ENCODE data around the gene CACNA1B.
"Not testable (repeated sequence)": the region's sequence is repeated elsewhere in the genome, so short reads cannot be mapped to it uniquely, and the experiment has no call there.

CACNA1B gene

DNA sequence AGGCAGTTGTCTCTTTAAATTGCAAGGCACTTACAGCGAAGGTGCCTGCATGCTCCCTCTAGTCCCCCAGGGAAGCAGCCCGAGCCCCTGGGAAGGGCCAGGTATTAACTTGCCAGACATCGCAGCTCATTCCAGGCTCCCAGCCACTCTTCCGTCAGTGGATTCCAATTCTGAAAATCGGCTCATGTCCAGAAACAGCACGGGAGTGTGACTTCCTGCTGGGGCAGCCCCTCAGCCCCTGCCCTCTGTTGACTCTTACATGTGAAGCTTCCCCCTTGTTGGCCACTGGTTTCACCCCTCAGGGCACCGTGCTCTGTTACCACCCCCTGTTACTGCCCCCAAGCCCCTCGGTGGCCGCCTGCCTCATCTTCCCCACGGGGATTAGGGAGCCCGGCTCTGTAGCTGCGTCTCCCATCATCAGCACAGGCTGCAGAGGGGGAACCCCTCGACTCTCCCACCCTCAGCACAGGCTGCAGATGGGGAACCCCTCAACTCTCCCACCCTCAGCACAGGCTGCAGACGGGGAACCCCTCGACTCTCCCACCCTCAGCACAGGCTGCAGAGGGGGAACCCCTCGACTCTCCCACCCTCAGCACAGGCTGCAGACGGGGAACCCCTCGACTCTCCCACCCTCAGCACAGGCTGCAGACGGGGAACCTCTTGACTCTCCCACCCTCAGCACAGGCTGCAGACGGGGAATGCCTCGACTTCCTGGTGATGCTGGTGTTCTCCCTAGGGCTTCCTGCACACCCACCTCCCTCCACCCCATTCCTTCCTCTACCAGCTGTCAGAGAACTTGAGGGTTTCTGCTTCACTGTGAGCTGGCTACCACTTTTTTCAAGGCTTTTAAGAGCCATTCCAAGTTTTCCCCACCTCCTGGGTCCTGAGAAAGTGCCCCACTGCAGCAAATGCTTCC, 11.1 kb upstream of the CACNA1B start:
- DNase-seq (ENCODE audit: low spot score): no peak

DNA sequence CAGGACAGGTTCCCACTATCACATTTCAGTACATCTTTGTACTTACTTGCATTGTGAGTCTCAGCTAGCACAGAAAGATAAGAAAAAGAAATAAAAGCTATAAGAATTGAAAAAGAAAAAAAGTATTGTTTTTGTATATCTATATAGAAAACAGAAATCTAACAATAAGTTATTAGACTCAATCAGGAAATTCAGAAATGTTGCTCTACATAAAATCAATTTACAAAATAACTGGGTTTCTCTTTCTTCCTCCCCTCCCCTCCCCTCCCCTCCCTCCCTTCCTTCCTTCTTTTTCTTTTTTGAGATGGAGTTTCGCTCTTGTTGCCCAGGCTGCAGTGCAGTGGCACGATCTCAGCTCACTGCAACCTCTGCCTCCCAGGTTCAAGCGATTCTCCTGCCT, 7.2 kb upstream of the CACNA1B start:
- no peak for DNase-seq (ENCODE audit: low spot score)

DNA sequence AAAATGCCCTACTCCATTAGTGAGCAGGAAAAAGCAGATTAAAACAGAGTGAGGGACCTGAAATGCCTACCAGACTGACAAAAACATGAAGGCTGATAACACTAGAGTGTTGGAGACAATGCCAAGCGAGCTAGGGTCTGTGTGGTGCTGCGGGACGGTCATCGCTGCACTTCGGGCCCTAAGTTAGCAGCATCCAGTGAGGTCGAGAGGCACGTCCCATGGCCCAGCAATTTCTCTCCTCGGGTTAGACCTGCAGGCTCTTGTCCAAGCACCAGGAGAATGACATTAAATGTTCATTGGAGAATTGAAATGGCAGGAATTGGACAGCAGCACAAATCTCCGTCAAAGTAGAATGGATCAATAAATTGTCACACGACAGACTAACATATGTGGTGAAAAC, 5.3 kb upstream of the CACNA1B start:
- DNase-seq (ENCODE audit: low spot score): no peak

DNA sequence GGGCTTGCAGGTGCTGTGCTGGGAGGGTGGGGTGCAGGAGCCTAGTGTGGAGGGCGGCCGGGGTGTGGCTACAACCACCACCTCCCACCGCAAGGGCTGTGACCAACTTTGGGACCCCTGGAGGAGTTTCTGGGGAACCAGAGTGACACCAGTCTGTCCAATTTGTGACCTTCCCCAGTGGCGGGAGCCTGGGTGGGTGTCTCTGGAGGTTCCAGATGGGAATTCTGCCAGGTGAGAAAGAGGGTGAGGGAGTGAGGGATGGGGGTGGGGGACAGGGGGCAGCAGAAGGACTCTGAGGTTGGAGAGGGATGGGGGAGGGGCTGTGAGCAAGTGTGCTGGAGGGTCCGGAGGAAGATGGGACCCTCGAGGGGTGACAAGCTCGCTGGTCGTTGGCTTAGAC, 4.2 kb upstream of the CACNA1B start:
- no peak for DNase-seq (ENCODE audit: low spot score)

DNA sequence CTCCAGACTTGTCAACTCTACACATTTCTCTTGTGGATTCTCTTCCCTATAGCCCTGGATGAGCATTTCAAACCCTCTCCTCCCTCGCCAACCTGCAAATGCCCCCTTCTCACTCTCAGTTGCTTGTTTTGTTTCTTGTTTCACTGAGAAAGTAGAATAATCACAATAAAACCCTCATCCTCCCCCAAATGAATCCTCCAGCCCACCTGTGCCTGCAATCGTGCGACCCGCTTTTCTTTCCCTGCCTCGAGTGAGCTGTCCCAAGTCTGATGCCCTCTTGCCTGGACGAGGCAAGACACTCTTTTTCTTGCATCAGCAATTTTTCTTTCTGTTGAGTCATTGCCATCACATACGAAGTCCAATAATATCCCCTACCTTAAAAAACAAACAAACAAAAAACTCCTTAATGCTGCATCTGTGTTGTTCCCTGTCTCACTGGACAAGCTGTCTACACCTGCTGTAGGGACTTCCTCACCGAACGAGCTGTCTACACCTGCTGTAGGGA, 3.7 kb upstream of the CACNA1B start:
- no peak for DNase-seq (ENCODE audit: low spot score)

DNA sequence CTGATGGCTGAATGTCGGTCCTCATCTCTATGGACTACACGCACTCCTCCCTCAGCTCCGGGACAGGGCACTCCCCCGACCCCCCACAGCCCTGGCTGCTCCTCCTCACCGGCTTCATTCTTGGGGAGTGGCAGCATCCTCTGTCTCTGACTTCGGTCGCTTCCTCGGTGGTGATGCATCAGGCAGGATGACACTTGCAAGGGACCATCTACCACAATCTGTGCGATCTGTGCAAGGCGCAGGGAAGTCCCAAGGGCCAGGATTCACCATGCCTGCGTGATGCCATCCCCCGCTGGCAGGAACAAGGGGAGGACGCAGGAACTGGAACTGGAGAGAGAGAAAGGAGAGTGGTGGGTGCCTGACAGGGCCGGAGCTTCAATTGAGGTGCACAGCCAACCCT, 2.2 kb upstream of the CACNA1B start:
- DNase-seq (ENCODE audit: low spot score): no peak

DNA sequence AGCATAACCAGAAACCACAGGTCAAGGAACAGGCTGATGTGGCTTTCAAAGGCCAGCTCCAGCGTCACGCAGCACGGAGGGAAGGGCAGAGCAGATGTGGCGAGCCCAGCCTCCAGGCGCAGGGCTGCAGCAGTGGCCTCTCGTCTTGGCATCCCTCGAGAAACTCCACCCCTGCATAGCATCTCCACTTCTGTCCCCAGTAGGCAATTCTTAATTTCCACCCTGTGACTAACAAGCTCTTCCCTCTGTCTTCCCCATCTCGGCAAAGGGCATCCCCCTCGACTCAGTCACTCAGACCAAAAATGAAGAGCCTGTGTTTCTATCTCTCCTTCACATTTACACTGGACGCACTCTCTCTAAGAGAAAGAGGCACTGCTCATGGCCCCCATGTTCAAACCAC, 1.7 kb upstream of the CACNA1B start:
- DNase-seq (ENCODE audit: low spot score): no peak

DNA sequence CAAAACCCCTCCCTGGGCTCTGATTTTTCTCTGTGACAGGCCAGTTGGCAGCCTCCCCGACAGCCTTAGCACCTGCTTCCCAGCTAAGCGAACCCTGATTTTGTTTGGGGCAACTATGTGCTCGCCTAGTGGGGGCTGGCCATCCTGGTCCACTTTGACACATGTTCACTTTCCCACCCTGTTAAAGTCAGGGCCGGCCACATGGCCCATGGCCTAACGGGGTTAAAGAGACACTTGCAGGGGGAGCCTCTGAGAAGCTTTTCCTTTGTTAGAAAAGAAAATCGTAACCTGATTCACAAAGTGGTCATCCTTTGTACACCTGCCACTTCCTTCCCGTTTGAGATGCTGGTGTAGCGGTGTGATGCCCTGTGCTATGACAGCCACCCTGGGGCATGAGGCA, 1.3 kb upstream of the CACNA1B start:
- no peak for DNase-seq (ENCODE audit: low spot score)

DNA sequence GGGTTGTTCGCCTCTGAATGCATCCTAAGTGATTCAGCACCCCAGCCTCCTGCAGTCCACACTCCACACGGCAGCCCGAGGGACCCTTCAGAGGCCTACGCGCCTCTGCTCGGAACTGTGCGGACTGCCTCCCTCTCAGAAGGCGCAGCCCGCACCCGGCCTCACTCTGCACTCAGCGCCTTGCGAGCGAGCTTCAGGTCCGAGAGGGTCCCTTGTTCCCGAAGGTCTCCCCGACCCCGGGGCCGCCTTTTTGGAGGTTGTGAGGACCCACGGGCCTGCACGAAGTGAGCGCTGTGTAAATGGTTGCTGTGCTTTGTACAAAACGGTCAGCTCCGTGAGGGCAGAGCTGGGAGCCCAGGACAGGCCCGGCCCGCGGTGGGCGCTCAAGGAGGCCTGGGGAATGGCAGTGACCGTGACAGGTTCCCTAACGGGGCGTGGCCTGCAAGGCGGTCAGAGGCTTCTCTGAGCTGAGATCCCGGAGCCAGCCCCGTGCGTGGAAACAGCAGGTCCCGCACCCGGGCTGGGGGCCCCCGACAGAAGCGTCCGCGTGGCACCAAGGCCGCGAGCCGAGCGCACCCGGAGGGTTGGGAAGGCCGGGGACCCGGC, 698 bp upstream of the CACNA1B start:
- no peak for DNase-seq (ENCODE audit: low spot score)

DNA sequence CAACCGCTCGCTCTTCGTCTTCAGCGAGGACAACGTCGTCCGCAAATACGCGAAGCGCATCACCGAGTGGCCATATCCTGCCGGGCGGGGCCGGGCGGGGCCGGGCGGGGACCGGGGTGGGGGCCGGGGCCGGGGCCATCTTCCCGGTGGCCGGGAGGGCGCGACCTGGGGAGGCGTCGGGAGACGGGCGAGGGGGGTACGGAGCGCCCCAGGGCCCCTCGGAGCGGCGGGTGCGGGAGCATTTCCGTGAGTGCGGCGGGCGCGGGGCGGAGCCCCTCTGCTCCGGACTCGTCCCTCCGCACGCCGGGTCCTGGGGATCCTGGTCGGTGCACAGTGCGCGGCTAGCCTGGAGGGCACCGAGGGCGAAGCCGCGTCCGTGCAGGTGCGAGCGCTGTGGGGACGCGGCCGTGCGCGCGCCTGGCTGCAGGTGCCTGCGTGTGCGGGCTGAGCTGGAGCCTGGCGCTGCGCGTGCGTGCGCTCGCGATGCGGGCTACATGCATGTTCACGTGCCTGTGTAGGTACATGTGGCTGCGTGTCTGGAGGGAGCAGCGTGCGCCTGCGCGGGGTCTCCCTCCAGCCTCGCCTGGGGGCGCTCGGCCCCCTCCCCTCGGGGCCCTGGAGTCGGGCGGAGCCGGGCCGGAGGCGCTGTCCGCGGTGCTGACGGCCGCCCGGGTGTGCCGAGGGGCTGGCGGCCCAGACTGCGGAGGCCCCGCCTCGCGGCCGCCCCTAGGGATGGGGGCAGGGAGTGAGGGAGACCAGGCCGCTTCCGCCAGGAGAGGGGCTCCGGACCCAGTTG, 762 bp downstream of the CACNA1B start:
- DNase-seq (ENCODE audit: low spot score): no peak

DNA sequence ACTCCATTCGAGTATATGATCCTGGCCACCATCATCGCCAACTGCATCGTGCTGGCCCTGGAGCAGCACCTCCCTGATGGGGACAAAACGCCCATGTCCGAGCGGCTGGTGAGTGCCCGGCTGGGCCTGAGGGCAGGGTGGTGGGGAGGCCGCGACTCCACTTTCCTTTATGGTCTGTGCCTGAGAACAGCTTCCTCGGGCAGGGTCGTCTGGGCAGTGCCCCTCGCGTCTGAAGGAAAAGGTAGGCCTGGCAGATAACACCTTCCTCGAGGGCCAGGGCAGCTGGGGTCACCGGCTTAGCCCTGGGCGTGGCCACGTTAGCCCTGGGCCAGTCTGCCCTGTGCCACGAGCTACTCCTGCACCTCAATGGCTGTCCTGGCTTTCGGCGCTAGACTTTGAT, 1.5 kb downstream of the CACNA1B start:
- DNase-seq (ENCODE audit: low spot score): no peak

DNA sequence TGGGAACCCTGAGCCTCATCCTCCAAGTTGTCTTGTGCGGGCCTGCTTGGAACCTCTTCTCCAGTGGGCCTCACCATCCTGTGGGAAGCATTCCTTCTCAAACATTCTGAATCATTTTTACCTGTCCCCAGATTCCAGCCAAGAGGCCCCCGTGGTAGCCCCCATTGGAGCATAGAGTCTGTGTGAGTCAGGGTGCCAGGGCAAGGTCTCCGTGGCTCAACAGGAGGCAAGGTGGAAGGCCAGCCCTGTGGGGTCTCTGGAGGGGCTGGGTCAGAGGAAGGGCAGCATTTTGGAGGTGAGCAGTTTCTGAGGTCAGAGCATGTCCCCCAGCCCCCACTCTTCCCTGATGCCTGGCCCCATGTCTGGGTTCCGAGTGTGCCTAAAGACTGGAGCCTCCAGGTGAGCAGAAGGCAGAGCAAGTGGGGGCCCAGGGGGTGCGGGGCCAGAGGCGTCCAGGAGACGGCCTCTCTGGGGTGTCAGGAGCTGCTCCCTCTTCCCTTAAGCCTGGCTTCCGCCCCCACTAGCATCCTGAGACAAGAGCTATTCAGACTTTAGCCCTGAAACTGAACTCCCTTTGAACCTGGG, 2.1 kb downstream of the CACNA1B start:
- no peak for DNase-seq (ENCODE audit: low spot score)

DNA sequence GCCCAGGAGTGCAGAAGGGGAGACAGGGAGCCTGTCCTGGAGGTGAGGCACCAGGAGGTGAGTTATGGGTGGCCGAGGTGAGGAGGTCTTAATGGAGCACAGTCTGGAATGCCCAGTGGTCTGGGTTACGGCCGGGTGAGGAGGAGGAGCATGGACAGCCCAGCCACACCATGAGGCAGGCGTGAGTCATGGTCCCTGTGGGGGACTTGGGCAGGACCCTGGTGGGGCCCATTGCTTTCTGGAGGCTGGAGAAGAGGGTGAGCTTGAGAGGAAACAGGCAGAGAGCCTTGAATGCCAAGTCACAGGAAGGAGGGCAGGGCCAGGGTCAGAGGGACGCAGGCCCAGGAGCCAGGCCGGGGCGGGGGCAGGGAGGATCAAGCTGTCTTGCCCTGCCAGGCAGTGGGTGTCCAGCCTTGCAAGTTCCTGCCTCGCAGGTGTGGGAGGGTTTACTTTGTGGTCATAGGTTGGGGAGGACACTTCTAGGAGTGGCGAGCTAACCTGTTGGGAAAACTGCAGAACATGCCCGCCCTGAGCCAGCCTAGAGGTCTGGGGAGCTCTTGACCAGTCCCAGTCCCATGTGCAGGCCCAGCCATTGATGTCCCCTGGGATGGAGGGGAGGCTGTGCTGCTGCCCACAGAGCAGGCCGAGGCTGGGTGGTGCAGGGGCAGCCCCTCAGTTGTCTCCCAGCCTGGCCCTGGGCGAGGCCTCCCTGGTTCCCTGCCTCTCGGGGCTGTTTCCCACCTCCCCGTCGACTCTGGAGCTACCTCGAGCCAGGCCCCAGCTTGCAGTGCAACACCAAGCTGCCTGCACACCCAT, 2.8 kb downstream of the CACNA1B start:
- DNase-seq (ENCODE audit: low spot score): no peak

DNA sequence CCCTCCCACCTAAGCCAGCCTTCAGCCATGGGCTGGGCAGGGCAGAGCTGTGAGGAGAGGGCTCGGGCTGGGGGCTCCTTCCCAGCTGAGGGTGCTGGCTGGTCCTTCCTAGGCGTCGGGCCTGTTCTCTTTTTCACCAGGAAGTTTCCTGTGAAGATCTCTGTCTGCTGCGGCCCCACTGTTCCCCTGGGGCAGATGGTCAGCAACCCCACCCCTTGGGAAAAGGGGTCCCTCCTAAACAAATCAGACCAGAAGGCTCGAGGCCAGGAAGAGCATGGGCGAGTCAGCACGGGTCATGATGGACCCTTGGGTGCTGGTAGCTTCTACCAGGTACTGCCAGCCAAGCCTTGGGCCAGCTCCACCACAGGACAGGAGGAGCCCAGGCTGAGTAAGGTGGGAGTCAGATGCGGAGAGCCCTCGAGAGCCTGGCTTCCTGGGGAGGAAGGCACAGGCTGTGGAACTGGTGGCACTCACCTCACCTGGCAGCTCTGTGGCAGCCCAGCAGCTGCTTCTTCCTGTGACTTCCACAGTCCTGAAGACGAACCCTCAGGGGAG, 3.5 kb downstream of the CACNA1B start:
- no peak for DNase-seq (ENCODE audit: low spot score)

DNA sequence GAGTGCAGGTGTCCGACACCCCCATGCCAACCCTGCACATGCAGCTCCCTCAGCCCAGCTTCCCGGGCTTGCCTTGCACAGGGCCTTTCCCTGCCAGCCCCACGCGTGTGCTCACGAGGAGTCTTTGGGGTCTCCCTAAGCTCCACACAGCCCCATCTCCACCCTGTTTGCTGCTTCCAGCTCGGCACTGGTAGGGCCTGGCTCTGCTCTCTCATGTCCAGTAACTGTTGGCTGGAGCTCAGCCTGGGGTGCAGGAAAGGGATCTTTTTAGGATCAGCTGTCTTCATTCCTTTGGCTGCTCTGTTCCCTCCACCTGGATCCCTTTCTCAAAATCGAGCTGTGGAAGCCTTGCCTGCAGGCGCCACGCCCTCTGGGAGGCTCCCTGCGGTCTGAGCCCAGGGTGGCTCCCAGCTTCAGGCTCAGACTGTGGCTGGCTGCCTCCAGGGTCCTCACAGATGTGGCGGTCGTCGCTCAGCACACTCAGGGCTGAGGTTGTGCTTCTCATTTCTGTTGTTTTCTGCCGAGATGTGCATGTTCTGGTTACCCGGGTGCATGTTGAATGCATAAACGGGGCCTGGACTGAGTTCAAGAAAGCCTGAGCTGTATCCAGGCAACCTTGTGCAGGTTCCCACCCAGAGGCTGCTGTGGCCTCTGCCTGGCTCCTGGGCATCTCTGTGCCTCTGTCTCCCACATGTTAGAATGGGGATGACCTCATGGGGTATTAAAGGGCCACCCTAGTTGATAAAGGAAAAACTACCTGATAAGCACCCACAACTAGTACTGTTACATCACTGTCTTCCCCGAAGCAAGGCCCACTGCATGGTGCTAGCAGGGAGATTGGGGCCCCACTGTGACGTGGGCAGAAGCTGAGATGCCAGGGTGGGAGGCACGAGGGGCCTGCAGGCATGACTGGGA, 4.3 kb downstream of the CACNA1B start:
- no peak for DNase-seq (ENCODE audit: low spot score)

DNA sequence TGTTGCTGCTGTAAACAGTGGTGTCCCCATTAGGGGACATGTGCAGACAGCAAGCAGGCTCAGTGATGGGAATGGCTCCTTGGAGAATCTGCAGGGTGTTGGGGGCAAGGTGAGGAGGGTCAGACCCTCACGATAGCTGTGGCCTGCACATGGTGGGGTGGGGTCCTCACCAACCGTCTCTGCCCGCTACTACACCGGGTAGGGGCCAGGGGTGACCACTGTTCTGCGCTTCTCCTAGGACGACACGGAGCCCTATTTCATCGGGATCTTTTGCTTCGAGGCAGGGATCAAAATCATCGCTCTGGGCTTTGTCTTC, 4.9 kb downstream of the CACNA1B start:
- DNase-seq (ENCODE audit: low spot score): no peak

DNA sequence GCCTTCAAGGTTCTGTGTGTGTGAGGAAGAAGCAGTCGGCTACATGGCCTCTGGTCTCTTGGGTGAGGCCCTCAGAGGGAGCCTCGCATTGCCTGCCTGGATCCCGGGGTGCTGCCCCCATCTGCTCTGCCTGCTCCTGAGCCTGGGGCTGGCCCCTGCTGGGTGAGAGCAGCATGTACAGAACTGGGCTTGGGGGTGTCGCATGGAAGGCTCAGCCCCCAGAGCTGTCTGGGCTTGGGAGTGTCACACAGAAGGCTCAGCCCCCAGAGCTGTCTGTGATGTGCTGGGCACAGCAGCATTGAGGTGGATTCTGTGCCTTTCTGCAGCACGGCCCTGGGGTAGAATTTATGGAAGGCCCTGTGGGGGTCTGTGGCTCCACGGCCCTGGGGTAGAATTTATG, 6.4 kb downstream of the CACNA1B start:
- DNase-seq (ENCODE audit: low spot score): not testable (repeated sequence)

DNA sequence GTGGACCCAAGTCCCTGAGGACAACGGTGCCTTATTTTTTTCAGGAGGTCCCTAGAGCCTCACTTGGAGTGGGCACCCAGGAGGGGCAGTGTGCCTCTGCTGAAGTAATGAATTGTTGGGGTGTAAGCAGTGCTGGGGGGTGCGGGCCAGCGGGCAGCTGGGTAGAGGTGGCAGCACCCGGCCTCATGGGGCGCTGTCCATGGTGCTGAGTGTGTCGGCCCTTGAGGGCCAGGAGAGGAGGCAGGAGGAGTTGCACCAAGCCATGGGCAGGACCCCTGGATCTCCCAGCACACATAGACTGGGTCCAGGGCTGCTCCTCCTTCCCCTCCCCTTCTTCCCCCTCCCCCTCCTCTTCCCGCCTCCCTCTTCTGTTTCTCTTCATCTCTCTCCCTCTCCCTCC, 7.0 kb downstream of the CACNA1B start:
- DNase-seq (ENCODE audit: low spot score): not testable (repeated sequence)

DNA sequence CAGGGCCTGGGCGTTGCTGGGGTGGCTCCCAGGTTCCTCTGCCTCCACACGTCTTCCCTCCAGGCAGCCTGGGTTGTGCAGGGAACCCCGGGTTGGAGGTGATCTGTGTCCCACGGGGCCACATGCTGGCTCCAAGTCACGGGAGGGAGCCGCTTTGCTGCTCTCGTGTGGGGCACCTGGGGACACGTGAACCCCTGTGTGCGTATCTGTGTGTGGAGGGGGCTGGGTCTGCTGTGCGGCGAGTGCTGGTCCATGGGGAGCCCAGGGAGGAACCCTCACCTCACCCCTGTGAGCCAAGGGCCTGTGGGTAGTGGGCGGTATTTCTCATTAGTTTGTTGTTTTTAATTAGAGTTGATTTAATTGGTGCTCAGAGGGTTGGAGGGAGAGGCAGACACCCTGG, 7.5 kb downstream of the CACNA1B start:
- DNase-seq (ENCODE audit: low spot score): not testable (repeated sequence)

DNA sequence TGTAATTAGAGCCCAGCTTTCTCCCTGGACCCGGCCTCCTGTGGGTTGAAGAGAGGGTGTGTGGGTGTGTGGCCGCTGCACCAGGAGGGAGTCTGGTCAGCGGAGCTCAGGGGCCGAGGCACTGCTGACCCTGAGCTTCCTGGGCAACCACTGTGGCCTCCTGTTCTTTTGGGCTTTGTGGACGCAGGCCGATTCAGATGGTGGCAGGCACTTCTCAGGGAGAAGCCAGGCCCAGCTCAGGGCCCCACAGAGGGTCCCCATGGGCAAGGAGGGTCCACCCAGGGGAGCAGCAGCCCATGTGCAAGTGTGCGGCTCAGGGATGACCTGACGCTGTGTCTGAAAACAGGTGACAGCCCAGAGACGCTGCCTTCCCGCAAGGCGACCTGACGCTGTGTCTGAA, 11.0 kb downstream of the CACNA1B start:
- not testable (repeated sequence) for DNase-seq (ENCODE audit: low spot score)

All from SW480 (cell line).